ENCODE data around the gene SCART1. TPM values are rescaled to one million over a fixed set of nuclear protein-coding genes. Genes with fewer than 3 reads are reported as not detected.

SCART1 gene
- 1.3 and 1.6 TPM in 2 replicates for total RNA-seq

GRCh38 chr10:133453516-133454203 lies at the start of gene SCART1:
Gene SCART1 (plus strand): TSS chr10:133453945. CDS start chr10:133453998, 53 bp downstream.

DNA sequence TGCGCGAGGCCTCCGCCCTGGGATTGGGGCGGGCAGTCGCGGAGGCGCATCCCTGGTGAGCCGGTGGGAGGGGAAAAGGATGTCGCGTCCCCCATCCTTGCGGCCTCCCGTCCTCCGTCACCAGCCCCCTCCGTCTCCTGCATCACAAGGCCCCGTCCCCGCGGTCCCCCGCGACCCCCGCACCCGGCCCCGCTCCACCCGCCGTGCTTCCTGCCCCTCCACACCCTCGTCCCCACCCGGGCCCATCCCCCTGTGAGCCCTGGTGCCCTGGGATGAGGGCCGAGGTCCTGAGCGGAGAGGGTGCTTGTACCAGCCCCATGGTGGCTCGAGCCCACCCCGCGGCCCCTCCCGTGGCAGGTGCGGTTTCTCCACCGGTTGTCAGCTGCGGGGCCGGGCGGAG lies 29.1 kb upstream of the SCART1 start, which contains the start of gene SPRN:
SPRN (minus strand) TSS at position 25 of the 400 bp plus-strand sequence. CDS start 944 bp downstream, outside the sequence.

Other genes starting within 250 kb of the SCART1 start
- not detected in 2 replicates for gene UTF1, start 223.7 kb upstream of the SCART1 start, total RNA-seq
- not detected in 2 replicates for gene VENTX, start 216.1 kb upstream of the SCART1 start, total RNA-seq
- gene ADAM8, start 177.1 kb upstream of the SCART1 start, total RNA-seq, result 0.33 and 0.57 TPM in 2 replicates
- 51.9 and 62.6 TPM in 2 replicates for gene TUBGCP2, start 145.1 kb upstream of the SCART1 start, total RNA-seq
- gene ZNF511, start 145.0 kb upstream of the SCART1 start, total RNA-seq, result 26.1 and 31.9 TPM in 2 replicates
- not detected in 2 replicates for gene CALY, start 117.0 kb upstream of the SCART1 start, total RNA-seq
- gene PRAP1, start 106.6 kb upstream of the SCART1 start, total RNA-seq, result not detected in 2 replicates
- gene FUOM, start 95.9 kb upstream of the SCART1 start, total RNA-seq, result 22.4 and 28.4 TPM in 2 replicates
- 79.3 and 83.0 TPM in 2 replicates for gene ECHS1, start 80.6 kb upstream of the SCART1 start, total RNA-seq
- gene PAOX, start 74.7 kb upstream of the SCART1 start, total RNA-seq, result 4.8 and 5.9 TPM in 2 replicates
- gene MTG1, start 59.8 kb upstream of the SCART1 start, total RNA-seq, result 35.3 and 40.5 TPM in 2 replicates
- gene SPRN, start 29.3 kb upstream of the SCART1 start, total RNA-seq, result not detected in 2 replicates
- 0.76 and 1.3 TPM in 2 replicates for gene CYP2E1, start 73.4 kb downstream of the SCART1 start, total RNA-seq
- gene SYCE1, start 111.6 kb downstream of the SCART1 start, total RNA-seq, result 0.33 TPM in 1 of 2 replicates, not detected in the other
- gene FRG2B, start 172.8 kb downstream of the SCART1 start, total RNA-seq, result not detected in 2 replicates